NCI-H1048 (cell line): ENCODE results near the gene NAGPA.
"Not testable (repeated sequence)": the region's sequence is repeated elsewhere in the genome, so short reads cannot be mapped to it uniquely, and the experiment has no call there.

Experiments
- DNase-seq: peaks from one replicate; lab custom pipeline; 2025; lab: John Stamatoyannopoulos, UW

Gene NAGPA

GRCh38 chr16:5060073-5060641 is 26.4 kb upstream of the NAGPA start:
- DNase-seq, result no peak

- no peak for DNase-seq
These were observed 25.8 kb upstream of the NAGPA start for GRCh38 chr16:5059386-5060072.

- no peak for DNase-seq
These were observed 24.7 kb upstream of the NAGPA start for GRCh38 chr16:5058476-5058875.

GRCh38 chr16:5056352-5056751 is 22.6 kb upstream of the NAGPA start:
- no peak for DNase-seq

GRCh38 chr16:5054876-5055865 is 21.4 kb upstream of the NAGPA start:
- no peak for DNase-seq

- no peak for DNase-seq
These were observed 13.2 kb upstream of the NAGPA start for GRCh38 chr16:5046914-5047313.

GRCh38 chr16:5045499-5046115 is 11.9 kb upstream of the NAGPA start:
- DNase-seq, result no peak

GRCh38 chr16:5044581-5044980 is 10.8 kb upstream of the NAGPA start:
- DNase-seq, result not testable (repeated sequence)

- no peak for DNase-seq
These were observed 10.3 kb upstream of the NAGPA start for GRCh38 chr16:5044011-5044540.

- DNase-seq, result no peak
These were observed 8.9 kb upstream of the NAGPA start for GRCh38 chr16:5042574-5043171.

GRCh38 chr16:5041600-5042133 is 7.9 kb upstream of the NAGPA start:
- no peak for DNase-seq

- no peak for DNase-seq
These were observed 6.7 kb upstream of the NAGPA start for GRCh38 chr16:5040451-5040850.

- no peak for DNase-seq
These were observed 2.8 kb upstream of the NAGPA start for GRCh38 chr16:5036228-5037156.

GRCh38 chr16:5035909-5036227 is 2.1 kb upstream of the NAGPA start:
- no peak for DNase-seq

GRCh38 chr16:5034167-5034523 is 410 bp upstream of the NAGPA start:
- DNase-seq, result no peak

- DNase-seq, result no peak
These were observed 977 bp downstream of the NAGPA start for GRCh38 chr16:5032748-5033167.

GRCh38 chr16:5031601-5032000 is 2.1 kb downstream of the NAGPA start:
- DNase-seq, result no peak

GRCh38 chr16:5030251-5030870 is 3.4 kb downstream of the NAGPA start:
- DNase-seq, result no peak

- DNase-seq, result no peak
These were observed 4.7 kb downstream of the NAGPA start for GRCh38 chr16:5028950-5029475.
